ENCODE results near the gene GNL2. TPM values are rescaled to one million over a fixed set of nuclear protein-coding genes. Genes with fewer than 3 reads are reported as not detected.
A peak's percentile ranks its signal among the peaks of the same experiment; 100 is the strongest.

The GNL2 gene
- total and polyA plus RNA-seq, 11 donors, result 19.4 to 76.7 (median 25.1) TPM

GRCh38 chr1:37634992-37635902 lies 39.5 kb upstream of the GNL2 start:
- Histone ChIP-seq H3K27ac (no peak overlapping the region), H3K9me3 (no peaks in the 10 kb centered on the region), H3K4me3 (peak overlapping the region in 9 of 12 donors; percentile 2 to 39 (median 27)), H3K27me3 (peaks cover 33 to 93% (median 59%) of the 10 kb centered on the region in 9 donors), H3K4me1 (peaks cover 0 to 18% (median 0%) of the 10 kb centered on the region in 12 donors), H3K36me3 (no peaks in the 10 kb centered on the region)
- intact Hi-C loops (cut with DNase I), result no loop called here
- 7 to 18% (median 9%) methylated on average over 7 to 26 of the region's 26 CpGs for WGBS, 4 donors
- DNase-seq (no peak), ATAC-seq (no peak)
- TF ChIP-seq CTCF (IDR thresholded peaks at IDR 0.05) (no peak), POLR2A (IDR thresholded peaks at IDR 0.05) (no peak)

- 1 to 2% (median 1%) methylated on average over 33 to 72 of the region's 72 CpGs for WGBS, 4 donors
- no peak for TF ChIP-seq CTCF (IDR thresholded peaks at IDR 0.05)
- TF ChIP-seq POLR2A (IDR thresholded peaks at IDR 0.05), result no peak
- peaks cover 41 to 97% (median 68%) of the 10 kb centered on the region in 9 donors for H3K27me3 ChIP-seq
- peak in 2 of 4 donors; percentile 25 to 34 for ATAC-seq
- peak in 1 of 5 donors; percentile 47 for DNase-seq
- peak within 1 kb of the TSS in 9 of 12 donors; percentile 2 to 39 (median 27) for H3K4me3 ChIP-seq
- H3K4me1 ChIP-seq, result peaks cover 0 to 18% (median 0%) of the 10 kb centered on the region in 12 donors
- no peaks in the 10 kb centered on the region for H3K9me3 ChIP-seq
- H3K27ac ChIP-seq, result no peak within 1 kb of the TSS
- no peaks in the 10 kb centered on the region for H3K36me3 ChIP-seq
- intact Hi-C loops (cut with DNase I), result no loop called here
Measured at GRCh38 chr1:37634244-37634991, 38.7 kb upstream of the GNL2 start, which contains the start of gene RSPO1. TSS of gene RSPO1 (minus strand) at chr1:37634892. CDS start at chr1:37629661, 5,231 bp downstream.

GRCh38 chr1:37633938-37634243 lies 38.2 kb upstream of the GNL2 start:
- intact Hi-C loops (cut with DNase I), result no loop called here
- Histone ChIP-seq H3K36me3 (no peaks in the 10 kb centered on the region), H3K4me1 (peaks cover 0 to 18% (median 0%) of the 10 kb centered on the region in 12 donors), H3K27me3 (peaks cover 42 to 99% (median 68%) of the 10 kb centered on the region in 9 donors), H3K9me3 (no peaks in the 10 kb centered on the region), H3K27ac (no peak overlapping the region), H3K4me3 (peak overlapping the region in 2 of 12 donors; percentile 36 to 39)
- peak in 1 of 5 donors; percentile 36 for DNase-seq
- TF ChIP-seq POLR2A (IDR thresholded peaks at IDR 0.05) (no peak), CTCF (IDR thresholded peaks at IDR 0.05) (no peak)
- 2 to 3% (median 2%) methylated on average over 13 to 20 of the region's 20 CpGs for WGBS, 4 donors
- ATAC-seq, result no peak

Data from heart left ventricle (tissue), 16 donors.